ENCODE results near the gene EXOSC1.
"Not testable (repeated sequence)": the region's sequence is repeated elsewhere in the genome, so short reads cannot be mapped to it uniquely, and the experiment has no call there.

Gene EXOSC1

DNA sequence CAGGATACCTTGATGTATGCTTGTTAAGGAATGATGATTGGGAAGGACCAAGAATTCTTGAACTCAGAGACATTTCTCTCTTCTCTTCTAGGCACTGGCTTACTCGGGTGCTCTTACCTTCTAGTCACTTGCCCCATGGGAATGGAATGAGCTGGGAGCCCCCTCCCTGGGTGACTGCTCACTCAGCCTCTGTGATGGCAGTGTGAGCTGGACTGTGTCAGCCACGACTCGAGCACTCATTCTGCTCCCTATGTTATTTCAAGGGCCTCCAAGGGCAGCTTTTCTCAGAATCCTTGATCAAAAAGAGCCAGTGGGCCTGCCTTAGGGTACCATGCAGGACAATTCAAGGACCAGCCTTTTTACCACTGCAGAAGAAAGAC is 10.9 kb upstream of the EXOSC1 start:
- DNase-seq = no peak

DNA sequence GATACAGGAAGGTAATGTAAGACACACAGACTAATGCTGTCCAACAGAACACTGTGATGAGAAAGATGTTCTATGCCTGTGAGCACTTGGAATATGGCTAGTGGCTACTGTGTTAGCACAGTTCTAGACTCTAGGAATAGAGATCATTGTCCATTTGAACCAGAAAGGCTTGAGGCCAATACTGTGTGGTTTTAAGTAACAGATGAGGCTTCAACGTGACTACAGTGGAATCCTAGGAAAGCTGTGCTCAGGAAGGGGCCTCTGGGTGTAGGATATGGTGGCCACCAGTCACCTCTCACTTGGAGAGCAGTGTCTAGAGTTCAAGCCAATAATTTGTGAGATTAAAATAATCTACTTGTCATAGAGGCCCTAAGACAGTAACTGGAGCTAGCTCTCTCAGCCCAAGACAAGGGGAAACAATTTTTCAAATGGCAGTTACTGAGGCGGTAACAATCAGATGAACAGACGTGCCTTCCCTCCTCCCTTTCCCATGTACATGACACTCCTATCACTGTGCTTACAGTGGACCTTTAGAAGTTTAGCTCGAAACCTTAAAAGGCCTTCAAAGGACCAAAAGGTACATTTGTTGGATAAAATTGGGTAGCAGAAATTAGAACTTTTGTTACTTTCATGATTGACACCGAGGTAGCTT is 10.4 kb upstream of the EXOSC1 start:
- no peak for DNase-seq

DNA sequence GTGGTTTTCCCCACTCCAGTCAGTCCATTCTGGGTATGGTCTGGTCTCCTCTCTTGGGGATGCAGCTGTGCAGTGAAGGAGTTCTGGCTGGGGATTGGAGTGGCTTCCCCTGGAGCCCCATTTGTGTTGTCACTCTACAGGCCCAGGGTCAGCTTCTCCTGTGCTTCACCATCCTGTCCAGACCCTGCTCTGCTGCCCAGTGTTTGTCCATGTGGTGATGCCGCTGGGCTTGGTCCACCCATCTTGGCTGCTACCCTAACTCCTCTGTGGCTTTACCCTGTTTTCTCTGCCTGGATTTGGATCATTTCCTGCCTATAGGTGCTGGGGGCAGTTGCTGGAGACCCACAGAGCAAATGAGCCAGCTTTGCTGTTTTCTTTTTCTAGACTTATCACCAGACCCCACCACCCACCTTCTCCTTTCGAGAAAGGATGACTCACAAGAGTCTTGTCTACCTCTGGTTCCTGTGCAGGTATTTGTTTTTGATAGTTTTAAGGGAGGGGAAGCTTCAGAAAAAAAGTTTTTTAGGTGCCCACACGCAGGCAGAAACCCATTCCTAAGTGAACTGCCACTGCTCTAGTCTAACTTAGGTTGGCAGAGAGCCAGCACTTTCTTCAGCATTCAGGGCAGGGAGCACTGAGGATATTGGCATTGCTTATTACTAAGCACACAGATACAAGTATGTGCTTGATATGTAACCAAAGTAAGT is 8.7 kb upstream of the EXOSC1 start:
- DNase-seq = no peak

DNA sequence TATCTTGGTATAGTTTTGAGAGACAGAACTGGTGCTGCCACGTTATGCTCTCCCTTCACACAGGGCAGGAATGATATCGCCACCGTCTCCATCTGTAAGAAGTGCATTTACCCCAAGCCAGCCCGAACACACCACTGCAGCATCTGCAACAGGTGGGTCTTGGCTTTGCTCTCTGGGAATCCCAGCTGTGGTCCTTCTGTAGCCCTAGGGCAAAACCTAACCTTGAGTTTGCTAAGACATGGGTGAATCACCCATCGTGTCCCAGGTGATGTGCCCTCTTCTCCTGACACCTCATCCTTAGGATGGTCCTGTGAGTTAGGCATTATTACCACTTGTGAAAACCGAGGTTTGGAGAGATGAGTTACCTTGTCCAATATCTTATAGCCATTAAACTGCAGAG is 6.5 kb upstream of the EXOSC1 start:
- no peak for DNase-seq

DNA sequence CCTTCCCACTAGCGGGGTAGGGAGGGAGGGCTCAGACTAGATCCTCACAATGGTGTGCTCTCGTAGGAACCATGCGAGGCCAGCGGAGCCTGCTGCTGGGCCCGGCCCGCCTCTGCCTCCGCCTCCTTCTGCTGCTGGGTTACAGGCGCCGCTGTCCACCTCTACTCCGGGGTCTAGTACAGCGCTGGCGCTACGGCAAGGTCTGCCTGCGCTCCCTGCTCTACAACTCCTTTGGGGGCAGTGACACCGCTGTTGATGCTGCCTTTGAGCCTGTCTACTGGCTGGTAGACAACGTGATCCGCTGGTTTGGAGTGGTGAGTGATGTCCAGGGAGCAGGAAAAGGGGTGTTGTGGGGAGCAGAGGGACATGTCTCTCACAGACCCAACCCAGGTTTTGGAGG is 5.8 kb upstream of the EXOSC1 start:
- no peak for DNase-seq

DNA sequence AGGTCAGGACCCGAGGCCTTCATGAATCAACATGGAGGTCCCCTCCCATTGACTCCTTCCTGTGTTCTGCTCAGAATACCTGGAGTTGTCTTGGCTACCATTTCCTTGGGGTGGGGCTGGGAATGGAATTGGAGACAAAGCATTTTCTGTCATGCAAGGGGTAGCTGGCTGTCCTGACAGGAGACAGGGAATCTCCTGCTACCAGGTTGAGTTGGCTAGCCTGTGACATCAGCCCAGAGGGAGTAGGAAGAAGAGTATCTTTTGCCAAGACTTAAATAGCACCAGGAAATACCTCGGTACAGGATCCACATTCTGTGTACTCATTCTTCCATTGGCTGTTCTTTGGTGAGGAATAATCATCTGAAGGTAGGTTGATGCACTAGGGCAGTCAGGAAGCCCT is 5.0 kb upstream of the EXOSC1 start:
- DNase-seq = no peak

DNA sequence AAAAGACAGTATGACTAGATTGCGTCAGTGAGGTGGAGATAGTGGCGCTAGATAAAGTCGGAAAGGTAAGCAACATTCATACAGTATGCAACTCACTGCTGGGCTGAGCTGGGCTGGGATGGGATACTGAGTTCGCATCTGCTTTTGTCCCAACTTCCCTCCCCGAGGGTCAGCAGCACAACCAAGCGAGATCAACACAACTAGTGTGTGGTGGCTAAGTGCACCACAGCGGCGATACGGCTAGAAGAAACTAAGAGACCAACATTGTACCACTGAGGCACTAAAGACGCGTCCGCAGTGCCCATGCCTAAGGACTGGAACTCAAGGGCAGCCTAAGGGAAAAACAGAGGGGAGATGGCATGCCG is 467 bp downstream of the EXOSC1 start:
- no peak for DNase-seq

DNA sequence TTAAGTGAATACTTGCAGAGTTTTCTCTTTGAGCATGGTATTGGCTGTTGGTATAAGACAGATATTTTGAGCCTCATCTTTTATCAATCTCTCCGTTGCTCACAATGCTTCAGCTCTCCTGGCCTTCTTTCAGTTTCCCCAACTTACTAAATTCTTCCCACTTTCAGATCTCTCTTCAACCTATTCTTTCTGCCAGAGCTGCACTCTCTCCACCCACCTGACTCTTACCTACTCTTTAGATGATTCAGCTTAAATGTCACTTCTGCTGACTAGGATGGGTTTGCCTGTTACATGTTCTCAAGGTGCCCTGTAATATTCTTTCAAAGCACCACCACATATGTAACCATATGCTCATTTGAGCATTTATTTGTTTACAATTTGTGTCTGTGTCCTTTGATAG is 1.6 kb downstream of the EXOSC1 start:
- no peak for DNase-seq

DNA sequence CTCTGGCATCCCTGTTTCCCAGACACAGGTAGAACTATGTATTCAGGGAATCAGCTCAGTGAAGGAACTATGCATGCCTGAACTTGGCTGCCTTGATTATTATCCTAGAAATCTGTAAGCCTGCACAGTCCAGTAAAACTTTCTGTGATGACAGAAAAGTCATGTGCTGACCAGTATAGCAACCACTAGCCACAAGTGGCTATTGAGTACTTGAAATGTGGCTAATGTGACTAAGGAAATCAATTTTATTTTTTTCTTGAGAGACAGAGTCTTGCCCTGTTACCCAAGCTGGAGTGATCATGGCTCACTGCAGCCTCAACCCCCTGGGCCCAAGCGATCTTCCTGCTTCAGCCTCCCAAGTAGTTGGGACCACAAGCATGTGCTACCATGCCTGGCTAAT is 3.5 kb downstream of the EXOSC1 start:
- DNase-seq = no peak

DNA sequence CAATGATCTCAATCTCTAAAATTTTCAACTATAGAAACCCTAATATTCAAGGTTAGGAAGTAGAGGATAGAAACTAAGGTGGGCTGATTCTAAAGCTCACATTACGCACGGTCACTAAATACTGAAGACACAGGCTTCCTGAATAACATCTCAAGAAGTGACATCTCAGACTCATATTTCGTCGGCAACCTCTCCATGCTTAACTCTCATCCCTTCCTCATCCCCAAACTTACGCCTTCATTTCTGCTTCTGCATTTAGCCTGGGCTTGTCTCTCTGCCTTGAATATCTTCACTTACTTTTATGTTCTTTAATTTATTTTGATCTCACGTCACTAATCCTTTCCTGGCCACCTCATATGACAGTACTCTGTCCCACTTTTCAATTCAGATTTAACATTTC is 10.6 kb downstream of the EXOSC1 start:
- DNase-seq = no peak

DNA sequence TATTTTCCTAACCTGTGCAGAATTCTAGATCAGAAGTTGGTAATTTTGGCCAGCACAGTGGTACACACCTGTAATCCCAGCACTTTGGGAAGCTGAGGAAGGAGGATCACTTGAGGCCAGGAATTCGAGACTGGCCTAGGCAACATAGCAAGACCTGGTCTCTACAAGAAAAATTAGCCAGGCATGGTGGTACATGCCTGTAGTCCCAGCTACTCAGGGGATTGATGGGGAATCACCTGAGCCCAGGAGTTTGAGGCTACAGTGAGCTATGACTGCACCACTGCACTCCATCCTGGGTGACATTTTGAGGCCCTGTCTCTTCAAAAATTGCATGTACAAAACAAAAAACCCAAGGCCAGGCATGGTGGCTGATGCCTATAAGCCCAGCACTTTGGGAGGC is 11.2 kb downstream of the EXOSC1 start:
- DNase-seq = no peak

DNA sequence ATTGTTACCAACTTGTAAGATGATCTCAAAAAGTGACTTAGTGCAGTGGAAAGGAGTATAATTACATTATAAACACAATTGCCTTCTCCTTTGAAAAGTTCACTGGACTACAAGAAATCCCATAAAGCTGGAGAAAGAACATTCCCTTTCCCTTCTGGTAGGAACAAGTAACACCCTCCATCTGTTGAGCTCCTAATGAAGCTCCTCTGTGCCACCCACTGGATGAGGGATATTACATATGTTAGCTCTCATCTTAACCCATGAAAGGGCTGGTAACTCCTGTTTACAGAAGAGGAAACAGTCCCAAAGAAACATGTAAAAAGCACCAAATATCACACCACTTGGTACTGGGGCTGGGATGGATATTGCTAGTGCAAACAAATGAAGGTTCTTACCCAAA is 11.8 kb downstream of the EXOSC1 start:
- no peak for DNase-seq

DNA sequence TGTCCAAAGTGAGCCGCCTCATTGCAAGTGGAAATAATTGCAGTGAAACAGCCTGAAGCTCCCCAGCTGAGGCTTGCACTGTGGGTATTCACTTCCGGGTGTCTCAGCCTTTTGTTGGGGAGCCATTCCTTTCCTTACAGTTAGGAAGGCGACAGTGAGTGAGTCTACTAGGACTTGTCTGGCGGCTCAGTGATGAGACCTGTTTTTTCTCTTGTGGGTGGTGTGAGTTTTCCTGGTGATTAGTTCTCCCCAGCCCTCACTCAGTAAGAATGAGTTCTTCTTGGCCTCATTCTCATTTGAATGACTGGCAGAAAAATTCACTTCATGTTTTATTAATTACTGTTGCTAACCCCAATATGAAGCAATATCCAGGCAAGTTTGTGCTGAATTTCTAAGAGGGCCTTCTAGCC is 17.2 kb downstream of the EXOSC1 start:
- peak; percentile 41 for DNase-seq

DNA sequence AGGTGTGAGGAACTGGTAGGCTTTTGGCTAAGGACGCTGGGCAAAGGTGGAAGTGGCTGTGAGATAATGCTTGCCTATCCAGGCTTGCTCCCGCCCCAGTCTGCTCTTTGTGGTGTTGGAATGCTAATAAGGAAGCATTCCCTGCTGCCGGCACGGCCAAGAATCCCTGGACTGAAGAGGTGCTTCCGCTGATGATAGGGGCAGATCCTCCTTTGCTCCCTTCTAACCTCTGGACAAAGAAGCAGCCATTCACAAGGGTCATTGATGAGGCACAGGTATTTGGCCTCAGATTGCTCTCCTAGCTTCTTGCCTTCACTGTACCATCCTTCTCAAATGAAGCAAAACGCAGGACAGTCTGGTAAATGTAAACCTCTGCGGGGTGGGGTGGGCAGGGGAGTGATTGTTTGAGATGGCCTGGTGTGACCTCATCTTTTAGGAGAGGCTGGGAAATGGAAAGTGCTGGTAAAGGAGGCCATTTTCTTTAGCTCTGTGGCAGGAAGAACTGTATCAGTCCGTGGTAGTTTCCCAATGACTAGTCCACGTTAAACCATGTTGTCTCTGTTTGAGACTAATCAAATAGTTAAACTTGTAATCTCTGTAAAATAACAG is 18.1 kb downstream of the EXOSC1 start:
- peak; percentile 56 for DNase-seq

DNA sequence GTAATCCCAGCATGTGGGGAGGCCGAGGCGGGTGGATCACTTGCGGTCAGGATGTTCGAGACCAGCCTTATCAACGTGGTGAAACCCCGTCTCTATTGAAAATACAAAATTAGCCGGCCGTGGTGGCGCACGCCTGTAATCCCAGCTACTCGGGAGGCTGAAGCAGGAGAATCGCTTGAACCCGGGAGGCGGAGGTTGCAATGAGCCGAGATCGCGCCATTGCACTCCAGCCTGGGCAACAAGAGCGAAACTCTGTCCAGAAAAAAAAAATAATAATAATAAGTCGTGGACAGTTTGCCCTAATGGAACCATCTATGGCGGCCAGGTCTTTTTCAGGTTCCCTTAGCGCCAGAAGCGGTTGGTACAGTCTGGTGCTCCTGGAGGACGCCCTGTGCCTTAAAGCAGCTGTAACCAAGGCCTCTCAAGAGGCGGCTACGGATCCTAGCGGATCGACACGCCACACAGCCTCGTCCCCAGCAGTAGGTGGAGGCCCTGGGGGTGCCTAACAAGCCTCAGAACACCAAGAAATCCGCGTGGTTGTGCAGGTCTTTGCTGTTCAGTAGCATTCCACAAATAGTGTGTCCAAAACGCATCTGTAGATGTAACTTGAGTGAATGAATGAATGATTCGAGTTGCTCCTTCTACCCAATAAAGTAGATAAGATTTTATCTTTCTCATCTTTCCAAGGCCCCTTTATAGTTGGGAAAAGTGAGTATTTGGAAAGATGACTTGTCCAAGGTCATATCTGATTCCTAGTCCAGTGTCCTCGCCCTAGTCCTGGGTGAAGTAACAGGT is 18.8 kb downstream of the EXOSC1 start:
- no peak for DNase-seq

DNA sequence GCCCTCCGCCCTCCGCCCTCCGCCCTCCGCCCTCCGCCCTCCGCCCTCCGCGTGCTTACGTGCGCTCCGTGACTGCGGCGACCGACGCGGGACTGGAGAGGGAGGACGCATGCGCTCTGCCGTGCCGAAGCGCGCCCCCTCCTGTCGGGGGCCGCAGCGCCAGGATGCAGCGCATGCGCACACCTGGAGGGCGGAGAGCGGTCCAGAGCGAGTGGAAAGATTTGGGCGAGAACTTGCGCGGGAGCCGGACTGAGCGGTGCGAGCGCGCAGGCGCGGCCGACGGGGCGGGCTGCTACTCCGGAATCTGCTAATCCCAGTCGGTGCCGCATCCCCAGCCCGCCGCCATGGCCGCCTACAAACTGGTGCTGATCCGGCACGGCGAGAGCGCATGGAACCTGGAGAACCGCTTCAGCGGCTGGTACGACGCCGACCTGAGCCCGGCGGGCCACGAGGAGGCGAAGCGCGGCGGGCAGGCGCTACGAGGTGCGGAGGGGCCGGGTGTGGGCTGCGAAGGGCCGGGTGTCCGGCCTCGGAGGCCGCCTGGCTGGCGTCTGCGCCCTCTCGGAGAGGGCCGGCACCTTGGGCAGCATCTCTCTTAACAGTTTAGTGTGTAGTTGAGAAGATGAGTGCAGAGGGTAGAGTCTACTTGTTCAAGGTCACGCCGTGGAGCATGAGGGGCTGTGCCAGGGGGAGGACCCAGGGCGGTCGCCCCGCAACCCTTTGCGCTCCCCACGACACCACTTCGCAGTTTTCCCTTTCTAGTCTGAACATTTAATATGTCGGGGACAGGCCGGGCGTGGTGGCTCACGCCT is 19.6 kb downstream of the EXOSC1 start, which contains the start of gene PGAM1:
Gene PGAM1, plus strand, starts transcription at position 228 of the 812 bp plus-strand sequence. Its CDS starts 117 bp downstream, at position 345.
- DNase-seq = peak; percentile 91

DNA sequence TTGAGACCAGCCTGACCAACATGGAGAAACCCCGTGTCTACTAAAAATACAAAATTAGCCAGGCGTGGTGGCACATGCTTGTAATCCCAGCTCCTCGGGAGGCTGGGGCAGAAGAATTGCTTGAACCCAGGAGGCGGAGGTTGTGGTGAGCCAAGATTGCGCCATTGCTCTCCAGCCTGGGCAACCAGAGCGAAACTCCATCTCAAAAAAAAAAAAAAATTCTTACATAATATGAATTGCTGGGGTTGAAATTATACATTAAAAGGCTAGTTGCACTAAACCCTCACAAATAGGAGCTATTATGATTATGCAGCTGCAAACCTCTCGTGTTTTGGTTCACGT is 22.1 kb downstream of the EXOSC1 start:
- not testable (repeated sequence) for DNase-seq

DNA sequence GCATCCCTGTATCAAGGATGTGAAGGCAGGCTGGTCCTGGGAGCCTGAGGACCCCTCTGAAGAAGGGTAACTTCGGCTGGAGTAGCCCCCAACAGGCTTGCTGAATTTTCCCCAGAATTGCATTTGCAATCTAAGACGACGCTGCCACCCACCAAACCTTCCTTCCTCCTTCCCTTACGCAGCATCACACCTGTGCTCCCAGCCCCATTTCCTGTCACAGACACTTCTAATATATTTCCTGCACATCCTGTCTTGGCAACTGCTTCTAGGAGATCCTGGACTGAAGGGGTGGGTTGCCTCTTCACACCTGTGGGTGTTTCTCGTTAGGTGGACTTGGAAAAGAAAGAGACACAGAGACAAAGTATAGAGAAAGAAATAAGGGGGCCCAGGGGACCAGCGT is 29.2 kb downstream of the EXOSC1 start:
- no peak for DNase-seq

DNA sequence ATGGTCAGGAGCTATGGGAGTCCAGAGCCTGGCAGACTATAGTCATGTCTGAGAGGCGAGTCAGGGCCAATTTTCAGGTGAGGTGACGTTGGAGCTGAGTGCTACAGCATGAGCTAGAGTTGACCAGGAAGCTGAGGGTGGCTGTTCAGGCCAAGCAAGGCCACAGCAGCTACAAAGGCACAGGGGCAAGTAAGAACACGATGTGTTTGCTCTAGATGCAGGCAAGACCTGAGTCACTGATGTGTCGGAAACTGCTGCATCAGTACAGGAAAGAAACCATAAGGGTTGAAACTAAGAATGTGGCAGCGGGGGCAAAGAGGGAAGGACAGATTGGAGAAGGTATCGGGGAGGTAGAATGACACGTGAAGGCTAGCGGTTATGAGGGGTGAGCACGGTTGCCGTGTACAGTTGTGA is 32.9 kb downstream of the EXOSC1 start:
- peak; percentile 77 for DNase-seq

DNA sequence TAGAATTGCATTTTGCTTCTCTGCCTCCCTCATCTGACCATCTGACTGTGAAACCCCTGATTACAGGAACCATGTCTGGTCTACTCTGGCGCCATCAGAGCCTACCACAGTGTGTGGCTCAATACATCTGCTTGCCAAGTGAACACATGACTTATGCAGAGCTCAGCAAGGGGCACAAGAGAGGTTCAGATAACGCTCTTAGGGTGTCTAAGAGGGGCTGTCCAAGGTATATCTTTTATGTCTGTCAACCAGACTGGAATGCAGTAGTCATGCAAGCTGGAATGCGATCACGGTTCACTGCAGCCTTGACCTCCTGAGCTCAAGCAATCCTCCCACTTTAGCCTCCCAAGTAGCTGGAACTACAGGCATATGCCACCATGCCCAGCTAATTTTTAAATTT is 34.4 kb downstream of the EXOSC1 start:
- no peak for DNase-seq

DNA sequence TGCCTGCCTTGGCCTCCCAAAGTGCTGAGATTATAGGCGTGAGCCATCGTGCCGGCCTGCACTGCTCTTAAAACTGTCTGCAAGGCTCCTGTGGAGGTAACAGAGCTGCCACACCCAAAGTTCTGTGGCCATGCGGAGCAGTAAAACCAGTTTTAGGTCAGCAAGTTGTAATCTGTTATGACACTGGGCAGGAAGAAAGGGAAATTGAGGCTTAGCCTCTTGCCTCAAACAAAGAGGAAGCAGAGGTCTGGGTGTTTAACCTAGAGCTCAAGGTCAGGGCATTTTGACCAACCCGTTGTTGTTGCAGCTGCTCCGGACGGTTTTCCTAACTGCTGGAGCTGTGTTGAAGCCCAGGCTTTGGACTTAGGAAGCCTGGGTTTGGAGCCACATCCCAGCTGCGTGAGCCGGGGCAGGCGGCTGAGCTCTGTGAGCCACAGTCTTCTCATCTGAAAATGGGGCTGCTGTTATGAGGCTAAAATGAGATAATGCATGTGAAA is 37.3 kb downstream of the EXOSC1 start:
- no peak for DNase-seq

DNA sequence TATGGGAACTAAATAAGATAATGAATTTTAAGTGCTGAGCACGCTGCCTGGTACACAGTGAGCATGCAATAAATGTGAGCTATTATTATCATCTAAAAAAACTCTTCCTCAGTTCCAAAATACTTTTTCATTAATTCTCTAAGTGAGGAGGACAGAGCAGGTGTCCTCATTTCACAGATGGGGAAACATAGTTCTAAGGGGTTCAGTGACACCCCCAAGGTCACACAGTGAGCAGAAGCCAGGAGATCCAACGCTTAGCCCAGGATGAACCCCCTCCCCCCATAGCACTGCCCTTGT is 37.9 kb downstream of the EXOSC1 start:
- no peak for DNase-seq

All from stimulated activated naive CD4-positive, alpha-beta T cell treated with Interleukin-2 at 50 U/mL for 16 hours (primary cell).